HG02970 (cell line): ENCODE results near the gene ADGRG1.
A peak's percentile ranks its signal among the peaks of the same experiment; 100 is the strongest.
"Not testable (repeated sequence)": the region's sequence is repeated elsewhere in the genome, so short reads cannot be mapped to it uniquely, and the experiment has no call there.

ENCODE experiments used
- ATAC-seq: cut with Tn5 transposase; IDR thresholded peaks from one replicate; pipeline ENCODE4 v1.9.1; 2021; ENCODE audit warnings: mild to moderate bottlenecking, moderate library complexity, moderate number of reproducible peaks; ENCODE audit not compliant: unreplicated experiment, low FRiP score

The ADGRG1 gene

DNA sequence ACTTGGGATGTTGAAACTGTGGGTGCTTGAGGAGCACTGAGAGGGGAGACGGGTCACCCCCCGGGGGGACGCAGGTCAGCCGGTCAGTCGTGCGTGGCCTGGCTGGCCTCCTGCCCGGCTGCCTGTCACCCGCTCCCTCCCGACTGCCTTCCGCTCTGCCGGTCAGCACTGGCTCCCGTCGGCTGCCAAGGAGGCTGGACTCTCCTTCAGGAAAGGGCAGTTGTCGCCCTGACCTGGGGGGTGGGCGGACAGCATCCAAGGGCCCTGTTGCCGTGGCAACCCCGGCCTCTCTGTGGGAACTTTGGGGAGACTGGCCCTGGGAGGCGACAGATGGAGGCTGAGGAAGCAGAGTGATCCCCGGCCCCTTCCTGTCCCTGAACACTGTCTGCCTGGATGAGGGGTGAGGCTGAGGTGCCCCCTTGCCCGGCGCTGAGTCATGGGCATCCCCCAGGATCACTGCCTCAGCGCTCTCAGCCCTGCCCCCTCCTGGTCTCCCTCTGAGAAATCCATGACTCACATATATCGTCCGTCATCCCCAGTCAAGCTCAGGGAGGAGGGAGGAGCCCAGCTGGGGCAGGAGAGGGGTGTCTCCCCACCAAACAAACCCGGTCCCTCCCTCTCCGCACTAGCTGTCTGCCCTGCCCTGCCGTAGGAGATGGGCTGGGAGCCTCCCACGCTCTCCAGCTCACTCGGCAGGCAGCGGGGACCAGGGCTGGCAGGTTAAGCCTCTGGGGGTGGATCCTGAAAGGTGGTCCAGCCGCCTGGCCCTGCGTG is at the start of gene ADGRG1:
Gene ADGRG1 (plus strand): TSS at position 623 of the 774 bp plus-strand sequence. CDS start 21,658 bp downstream, outside the sequence.
- ATAC-seq: no peak

DNA sequence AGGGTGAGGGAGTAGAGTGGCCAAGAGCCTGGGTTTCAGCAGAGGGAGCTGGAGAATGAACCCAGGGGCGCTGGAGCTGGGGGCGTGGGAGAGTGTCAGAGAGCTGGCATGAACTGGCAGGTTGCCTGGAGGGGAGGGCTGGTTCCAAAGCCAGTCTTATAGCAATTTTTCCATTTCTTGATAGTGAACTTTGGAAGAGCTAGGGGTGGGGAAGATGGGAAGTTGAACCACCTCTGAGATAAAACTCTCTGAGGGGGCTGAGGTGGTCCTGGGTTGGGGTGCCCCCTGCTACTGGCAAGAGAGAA is 49.1 kb upstream of the ADGRG1 start:
- ATAC-seq: no peak

DNA sequence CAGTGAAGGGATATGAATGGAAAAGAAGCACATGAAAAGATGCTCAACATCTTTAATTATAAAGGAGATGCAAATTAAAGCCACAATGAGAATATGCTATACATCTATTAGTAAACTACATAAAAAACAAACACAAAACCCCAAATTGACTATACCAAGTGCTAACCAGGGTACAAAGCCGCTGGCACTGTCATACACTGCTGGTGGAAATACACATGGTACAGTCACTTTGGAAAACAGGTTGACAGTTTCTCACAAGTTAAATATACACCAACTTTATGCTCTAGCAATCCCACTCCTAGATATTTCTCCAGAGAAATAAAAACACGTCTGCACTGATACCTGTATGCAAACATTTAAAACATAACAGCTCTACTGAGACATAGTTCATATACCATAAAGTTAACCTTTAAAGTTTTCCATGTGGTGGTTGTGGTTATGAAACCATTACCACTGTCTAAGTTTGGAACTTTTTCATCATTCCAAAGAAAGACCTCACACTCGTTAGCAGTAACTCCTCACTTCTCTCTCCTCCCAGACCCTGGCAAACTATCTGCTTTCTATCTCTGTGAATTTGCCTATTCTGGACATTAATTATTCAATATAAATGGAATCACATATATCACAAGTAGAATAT is 43.3 kb upstream of the ADGRG1 start:
- ATAC-seq: no peak

DNA sequence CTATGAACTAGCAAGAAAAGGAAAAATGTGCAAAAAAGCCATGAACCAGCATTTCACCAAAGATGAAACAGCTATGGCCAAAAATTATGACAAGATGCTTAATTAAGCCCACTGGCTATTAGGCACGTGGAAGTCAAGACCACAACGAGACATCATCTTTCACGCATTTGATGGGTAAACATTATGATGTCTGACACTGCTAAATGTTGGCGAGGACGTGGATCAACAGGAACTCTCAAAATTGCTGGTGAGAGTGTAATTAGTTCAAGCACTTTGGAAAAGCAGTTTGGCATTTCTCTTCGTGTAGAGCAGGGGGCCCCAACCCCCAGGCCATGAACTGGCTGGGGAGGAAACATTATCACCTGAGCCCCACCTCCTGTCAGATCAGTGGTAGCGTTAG is 39.6 kb upstream of the ADGRG1 start:
- ATAC-seq: no peak

DNA sequence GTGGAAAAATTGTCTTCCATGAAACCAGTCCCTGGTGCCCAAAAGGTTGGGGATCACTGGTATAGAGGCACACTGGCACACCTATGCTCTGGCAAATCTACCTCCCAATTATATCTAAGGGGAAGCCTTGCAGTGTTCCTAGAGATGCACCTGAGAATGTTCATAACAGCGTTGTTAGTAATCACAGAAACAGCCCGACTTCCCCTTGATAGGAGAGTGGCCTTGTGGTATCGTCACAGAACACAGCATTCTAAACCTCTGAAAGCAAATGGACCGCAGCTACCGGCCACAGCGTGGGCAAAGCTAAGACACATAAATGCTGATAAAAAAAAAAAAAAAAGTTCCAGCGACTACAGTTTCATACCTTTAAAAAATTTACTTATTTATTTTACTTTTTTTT is 39.1 kb upstream of the ADGRG1 start:
- ATAC-seq: no peak

DNA sequence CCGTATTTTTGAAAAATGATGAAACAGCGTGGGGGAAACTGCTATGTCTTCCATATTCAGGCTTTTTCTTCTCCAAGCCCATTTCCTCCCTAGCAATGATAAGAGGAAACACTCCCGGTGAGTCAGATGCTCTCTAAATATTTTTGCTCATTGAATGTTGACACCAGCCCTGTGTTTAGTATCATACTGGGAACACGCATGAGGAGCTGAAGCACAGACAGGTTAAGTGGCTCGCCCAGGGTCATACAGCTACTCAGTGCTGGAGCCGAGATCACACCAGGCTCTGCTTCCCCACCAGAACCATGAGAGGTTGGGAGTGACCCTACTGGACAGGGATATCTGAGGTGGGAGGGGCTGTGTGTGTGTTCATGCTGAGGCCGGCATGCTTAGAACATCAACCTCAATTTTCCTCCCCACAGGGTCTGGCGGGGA is 37.8 kb upstream of the ADGRG1 start:
- peak; percentile 23 for ATAC-seq

DNA sequence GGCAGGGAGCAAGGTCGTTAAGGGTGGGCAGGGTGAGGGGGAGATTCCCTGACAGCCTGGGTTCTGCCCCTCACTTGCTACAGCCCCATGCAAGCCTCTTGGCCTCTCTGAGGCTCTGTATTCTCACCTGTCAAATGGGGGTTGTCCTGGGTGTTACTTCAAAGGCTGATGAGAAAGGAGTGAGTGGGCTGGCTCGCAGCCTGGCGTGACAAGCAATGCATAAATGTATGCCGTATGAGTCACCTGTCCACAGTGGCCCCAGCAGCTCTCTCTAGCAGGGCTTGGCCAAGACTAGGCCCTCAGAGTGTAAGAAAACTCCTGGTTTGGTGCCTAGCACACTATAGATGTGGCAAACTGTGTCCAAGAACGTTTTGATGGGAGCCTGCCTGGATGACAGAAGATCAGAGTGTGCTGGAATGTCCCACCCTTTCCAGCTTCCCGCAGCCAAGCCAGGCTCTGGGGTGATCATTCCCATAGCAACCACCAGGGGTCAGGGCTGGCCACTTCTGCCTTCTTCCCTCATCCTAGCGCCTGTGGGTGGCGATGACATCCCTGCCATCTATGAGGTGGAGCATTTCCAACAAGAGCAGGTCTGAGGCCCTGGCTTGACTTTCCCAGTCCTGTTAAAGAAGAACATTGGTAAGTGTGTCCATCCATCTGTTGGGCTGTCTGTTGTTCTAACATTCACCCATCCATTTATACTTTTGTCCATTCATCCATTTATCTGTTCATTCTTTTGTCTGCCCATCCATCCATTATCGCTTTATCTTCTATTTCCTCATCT is 37.2 kb upstream of the ADGRG1 start:
- ATAC-seq: peak; percentile 70

DNA sequence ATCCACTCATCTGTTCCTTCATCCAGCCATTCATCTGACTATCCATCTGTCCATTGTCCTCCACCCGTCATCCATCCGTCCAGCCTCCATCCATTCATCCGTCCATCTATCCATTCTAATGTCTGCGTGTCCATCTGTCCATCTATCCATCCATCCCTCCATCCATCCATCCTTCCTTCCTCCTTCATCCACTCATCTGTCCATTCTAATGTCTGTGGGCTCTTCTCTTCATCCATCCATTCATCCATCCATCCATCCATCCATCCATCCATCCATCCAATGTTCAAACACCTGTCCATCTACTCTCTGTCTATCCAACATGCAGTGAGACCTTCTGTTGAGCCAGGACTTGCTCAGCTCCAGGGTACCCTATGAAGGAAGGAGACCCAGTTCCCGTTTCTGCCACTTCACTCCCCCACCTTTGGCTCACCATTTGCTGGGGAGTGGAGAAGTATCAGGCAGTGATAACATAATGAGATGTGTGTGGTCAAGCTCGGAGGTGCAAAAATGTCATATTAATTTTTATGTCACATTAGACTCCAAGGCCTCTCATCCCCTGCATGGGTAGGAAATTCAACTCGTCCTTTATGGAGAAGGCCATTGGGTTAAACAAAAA is 36.5 kb upstream of the ADGRG1 start:
- ATAC-seq: no peak

DNA sequence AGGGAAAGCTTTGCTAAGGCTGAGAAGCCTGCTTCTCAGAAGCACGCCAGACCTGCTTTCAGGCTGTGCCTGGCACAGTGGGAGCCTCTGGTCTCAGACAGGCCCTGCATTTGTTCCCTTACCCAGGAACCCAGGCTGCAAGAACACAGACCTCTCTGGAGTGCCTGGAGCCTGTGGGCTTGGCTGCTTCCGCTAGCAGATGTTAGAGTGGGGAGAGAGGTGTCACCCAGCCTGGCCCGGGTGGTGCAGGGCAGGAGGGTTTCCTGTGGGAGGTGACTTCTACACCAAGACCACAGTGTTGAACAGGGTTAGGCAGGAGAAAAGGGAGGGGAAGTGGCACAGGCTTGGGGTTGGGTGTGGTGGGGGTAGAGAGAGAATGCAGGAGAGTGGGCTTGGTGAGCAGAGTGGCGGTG is 35.8 kb upstream of the ADGRG1 start:
- no peak for ATAC-seq

DNA sequence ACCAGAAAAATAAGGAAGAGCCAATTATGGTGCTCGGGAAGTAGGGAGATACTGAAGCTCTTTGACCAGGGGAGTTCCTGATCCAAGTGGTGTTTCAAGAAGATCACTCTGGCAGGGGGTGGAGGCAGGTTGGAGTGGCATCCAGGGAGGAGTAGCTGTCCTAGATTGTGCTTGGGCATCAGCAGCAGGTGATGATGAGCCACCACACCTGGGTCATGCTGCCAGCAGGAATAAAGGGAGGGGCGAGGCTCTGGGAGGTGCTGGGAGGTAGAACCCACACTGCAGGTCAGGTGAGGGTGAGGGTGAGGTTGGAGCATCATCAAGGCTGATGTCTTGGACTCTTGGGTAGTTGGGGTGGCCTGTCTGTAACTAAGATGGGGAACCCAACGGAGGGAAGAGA is 35.4 kb upstream of the ADGRG1 start:
- no peak for ATAC-seq

DNA sequence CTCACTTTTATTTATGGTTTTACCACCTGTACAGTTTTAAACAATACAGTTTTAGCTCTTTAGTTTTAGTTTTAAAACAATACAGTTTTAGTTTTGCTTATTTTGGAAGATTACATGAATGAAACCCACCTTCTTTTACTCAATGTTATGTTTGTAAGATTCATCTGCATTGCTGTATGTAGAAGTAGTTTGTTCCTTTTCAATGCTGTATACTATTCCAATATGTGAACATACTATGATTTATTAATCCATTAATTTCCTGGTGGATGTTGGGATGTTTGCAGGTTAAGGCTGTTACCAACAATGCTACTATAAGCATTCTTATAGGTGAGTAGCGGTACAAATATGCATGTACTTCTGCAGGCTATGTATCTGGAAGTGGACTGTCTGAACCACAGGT is 34.4 kb upstream of the ADGRG1 start:
- ATAC-seq: no peak

DNA sequence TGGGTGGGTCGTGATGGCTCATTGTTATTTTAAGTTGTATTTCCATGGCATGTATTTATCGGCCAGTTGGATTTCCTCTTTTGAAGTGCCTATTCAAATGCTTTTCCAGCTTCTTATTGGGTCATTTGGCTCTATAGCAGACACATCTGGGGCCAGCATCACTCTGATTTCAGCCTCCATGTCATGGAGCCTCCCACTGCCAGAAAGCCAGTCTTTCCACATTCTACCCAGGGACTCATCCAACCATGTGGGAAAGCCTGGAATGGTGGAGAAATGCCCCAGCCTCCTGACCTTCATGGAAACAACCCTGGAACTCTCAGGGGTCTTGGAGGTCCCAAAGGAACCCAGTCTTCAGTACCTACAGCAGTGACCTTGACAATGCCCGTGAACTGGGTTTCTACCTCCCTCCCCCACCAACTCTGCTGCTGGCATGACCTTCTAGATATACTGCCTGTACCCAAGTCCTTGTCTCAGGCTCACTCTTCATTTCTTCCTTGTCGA is 33.8 kb upstream of the ADGRG1 start:
- no peak for ATAC-seq

DNA sequence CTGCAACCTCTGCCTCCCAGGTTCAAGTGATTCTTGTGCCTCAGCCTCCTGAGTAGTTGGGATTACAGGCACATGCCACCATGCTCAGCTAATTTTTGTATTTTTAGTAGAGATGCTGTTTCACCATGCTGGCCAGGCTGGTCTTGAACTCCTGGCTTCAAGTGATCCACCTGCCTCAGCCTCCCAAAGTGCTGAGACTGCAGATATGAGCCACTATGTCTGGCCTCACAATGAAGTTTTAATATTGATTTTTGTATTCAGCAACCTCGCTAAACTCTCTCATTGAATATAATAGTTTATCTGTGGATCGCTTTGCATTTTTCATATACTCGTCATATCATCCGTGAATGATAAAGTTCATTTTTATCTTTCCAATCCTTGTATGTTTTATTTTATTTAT is 32.2 kb upstream of the ADGRG1 start:
- ATAC-seq: not testable (repeated sequence)

DNA sequence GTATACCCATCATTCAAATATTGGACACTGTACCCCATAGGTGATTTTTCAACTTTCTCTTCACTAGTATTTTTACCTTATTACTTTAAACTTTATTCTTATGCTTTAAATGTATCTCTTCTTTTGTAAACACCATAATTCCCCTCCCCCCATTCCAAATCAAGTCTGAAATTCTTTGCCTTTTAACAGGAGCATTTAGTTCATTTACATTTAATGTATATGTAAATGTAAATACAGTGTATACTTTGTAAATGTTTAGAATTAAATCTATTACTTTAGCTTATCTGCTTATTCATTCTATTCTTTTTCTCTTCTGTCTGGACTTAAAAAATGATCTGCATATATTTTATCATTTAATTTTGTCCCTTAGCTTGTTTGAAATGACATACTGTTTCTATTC is 30.0 kb upstream of the ADGRG1 start:
- ATAC-seq: no peak

DNA sequence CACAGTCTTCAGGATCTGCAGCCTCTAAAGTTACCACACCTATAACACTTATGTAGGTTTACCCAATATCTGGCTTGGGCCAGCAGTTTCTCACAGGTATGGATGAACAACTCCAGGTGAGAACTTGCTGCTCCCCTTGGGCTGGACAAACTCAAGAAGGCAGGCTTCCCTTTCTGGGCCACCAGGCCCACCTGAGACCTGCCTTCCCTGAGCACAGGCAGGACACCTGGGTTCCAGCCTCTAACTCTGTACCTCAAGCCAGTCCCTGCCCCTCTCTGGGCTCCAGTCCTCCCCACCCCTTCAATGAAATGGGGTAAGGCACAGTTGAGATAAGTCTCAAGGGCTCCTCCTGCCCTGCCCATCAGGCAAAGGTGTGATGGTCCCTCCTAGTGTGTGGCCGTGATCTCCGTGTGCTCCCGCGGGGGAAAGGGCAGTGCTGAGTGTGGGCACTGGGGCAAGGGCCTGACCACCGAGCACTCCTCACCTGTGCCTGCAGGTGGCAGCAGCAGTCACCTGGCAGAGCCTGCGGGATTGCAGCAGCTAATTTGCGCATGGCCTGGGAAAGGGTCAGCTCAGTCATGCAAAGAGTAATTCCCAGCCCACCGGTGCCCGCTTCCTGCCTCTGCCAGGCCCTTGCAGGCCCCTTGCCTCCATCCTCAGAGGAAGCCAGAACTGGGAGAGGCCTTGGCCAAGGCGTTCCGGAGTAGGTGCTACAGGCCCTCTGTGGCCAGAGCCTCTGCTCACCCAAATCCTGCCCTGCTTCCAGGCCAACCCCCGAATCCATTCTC is 28.2 kb upstream of the ADGRG1 start:
- ATAC-seq: no peak

DNA sequence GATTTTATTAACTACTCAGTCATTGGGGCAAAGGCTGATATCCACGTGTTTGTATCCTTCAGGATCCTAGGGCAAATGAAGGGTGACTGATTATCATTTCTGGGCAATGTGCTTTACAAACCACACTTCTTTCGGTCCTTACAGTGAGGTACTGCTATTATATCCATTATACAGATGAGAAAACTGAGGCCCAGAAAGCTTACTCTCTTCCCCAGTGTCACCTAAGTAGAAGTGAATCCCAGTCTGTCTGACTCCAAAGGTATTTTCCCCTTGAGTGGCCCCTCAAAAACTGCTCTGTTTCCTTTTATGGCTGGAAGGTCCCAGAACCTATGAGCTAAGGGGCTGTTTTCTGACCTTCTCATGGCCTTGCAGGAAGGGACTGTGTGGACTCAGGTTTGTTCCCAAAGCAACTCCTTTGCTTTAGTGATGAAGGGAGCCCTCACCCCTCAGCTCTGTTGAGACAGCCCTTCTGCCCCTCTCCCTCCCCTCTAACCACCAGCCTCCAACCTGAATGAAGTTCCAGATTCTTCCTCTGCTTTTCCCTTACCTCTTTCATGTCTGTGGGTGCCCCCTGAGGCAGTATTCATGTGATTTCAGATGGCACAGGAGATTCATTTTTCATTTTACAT is 27.4 kb upstream of the ADGRG1 start:
- ATAC-seq: no peak

DNA sequence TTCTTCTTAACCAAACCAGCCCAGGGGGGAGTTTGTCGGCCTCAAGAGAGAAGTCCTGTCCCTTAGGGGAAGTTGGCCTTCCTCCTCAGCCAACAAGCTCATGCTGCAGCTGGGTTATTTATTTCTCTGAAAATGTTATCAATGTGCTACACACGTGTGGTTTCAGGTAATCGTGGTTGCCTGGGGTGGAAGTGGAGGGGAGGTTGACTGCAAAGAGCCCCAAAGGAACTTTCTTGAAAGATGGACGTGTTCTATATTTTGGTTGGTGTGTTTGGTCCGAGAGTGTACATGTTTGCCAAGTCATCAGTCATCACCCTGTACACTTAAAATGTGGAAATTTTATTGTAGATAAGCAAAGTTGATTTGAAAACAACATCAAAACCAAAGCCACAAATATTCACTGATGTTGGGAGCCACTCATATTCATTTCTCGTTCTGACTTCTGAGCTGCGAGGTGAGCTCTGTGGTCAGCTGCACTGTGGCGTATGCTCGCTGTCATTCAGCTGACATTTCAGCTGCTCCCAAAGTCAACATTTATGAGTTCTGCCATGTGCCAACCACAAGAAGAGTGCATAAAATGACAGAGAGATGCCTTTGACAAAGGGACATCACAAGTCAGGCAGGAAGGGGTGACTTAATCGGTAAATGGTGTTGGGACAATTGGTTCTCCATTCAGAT is 26.5 kb upstream of the ADGRG1 start:
- ATAC-seq: peak; percentile 67

DNA sequence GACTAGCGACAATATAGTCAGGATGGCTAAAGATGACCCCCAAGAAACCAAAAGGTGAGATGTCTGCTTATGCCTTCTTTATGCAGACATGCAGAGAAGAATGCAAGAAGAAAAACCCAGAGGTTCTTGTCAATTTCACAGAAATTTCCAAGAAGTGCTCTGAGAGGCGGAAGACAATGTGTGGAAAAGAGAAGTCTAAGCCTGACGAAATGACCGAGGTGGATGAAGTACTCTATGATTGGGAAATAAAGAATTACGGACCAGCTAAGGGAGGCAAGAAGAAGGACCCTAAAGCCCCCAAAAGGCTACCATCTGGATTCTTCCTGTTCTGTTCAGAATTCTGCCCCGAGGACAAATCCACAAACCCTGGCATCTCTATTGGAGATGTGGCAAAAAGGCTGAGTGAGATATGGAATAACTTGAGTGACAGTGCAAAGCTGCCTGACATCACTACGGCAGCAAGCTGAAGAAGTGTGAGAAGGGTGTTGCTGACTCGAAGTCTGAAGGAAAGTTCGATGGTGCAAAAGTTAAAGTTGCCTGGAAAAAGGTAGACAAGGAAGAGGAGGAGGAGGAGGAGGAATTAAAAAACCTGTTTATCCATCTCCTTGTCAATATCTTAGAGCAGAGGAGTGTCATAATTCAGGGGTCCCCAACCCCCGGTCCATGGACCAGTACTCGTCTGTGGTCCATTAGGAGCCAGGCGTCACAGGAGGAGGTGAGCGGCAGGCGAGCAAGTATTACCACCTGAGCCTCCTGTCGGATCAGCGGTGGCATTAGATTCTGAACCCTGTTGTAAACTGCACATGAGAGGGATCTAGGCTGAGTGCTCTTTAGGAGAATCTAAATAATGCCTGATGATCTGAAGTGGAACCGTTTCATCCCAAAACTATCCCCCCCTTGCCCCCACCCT is 25.1 kb upstream of the ADGRG1 start:
- ATAC-seq: no peak
